Upper lobe of right lung (tissue), 1 donor: ENCODE data around the gene ESR1. TPM values are rescaled to one million over a fixed set of nuclear protein-coding genes. Genes with fewer than 3 reads are reported as not detected.

ENCODE experiments used
- ATAC-seq: fragments of 200-7000 bp; cut with Tn5 transposase; one replicate; pipeline ENCODE4 v1.9.1; 2020; ENCODE audit warnings: mild to moderate bottlenecking, moderate library complexity
- DNase-seq: peaks from one replicate; pipeline ENCODE4 v3.0.0-alpha.2; 2020
- H3K27ac ChIP-seq: fragments of 200-600 bp; one replicate; pipeline ENCODE4 v1.8.0; 2022
- H3K27me3 ChIP-seq: fragments of 200-600 bp; one replicate; pipeline ENCODE4 v1.8.0; 2022; ENCODE audit warnings: mild to moderate bottlenecking
- H3K36me3 ChIP-seq: fragments of 200-600 bp; one replicate; pipeline ENCODE4 v1.8.0; 2022
- H3K4me1 ChIP-seq: fragments of 200-600 bp; one replicate; pipeline ENCODE4 v1.8.0; 2022
- H3K4me3 ChIP-seq: fragments of 200-600 bp; one replicate; pipeline ENCODE4 v1.8.0; 2022; ENCODE audit warnings: mild to moderate bottlenecking
- H3K9me3 ChIP-seq: fragments of 200-600 bp; one replicate; pipeline ENCODE4 v1.8.0; 2022
- intact Hi-C: fragments of 100-400 bp; cut with DNase I; formaldehyde crosslinking; loops from one replicate; pipeline ENCODE4 v1.11.0; 2022
- total RNA-seq: library from RNA; stranded (reverse); fragmentation: NEBNext Ultra II Directional; extraction: Animal tissue kit (Norgen Biotek cat#: 25700); gene quantifications from one replicate; pipeline ENCODE4 v1.2.1, GENCODE V29; 2021
- TF ChIP-seq, protein P1 (sequence below): fragments of 200-600 bp; IDR thresholded peaks from one replicate; pipeline ENCODE4 v1.8.0; 2022; ENCODE audit warnings: antibody characterized with exemption
- donor health status: DM: no; HTN: yes; CAD: no; lungs with severe emphysema.

The ESR1 gene
- total RNA-seq, 1 donor from 2014 or later: 5.7 TPM

DNA sequence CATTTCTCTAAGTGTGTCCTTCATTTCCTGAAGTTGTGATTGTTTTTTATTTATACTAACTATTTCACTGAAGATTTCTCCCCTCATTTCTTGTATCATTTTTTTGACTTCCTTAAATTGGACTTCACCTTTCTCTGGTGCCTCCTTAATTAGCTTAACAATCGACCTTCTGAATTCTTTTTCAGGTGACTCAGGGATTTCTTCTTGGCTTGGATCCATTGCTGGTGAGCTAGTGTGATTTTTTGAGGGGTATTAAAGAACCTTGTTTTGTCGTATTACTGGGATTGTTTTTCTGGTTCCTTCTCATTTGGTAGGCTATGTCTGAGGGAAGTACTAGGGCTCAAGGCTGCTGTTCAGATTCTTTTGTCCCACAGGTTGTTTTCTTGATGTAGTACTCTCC is 92.8 kb downstream of the ESR1 start:
- Histone ChIP-seq H3K4me1 (no peaks in the 10 kb centered on the region), H3K9me3 (no peaks in the 10 kb centered on the region), H3K27ac (no peak overlapping the region), H3K36me3 (no peaks in the 10 kb centered on the region), H3K27me3 (no peaks in the 10 kb centered on the region), H3K4me3 (no peak overlapping the region)
- intact Hi-C loops: no loop called here
- ATAC-seq: no peak
- DNase-seq: no peak
- TF ChIP-seq, protein P1, sequence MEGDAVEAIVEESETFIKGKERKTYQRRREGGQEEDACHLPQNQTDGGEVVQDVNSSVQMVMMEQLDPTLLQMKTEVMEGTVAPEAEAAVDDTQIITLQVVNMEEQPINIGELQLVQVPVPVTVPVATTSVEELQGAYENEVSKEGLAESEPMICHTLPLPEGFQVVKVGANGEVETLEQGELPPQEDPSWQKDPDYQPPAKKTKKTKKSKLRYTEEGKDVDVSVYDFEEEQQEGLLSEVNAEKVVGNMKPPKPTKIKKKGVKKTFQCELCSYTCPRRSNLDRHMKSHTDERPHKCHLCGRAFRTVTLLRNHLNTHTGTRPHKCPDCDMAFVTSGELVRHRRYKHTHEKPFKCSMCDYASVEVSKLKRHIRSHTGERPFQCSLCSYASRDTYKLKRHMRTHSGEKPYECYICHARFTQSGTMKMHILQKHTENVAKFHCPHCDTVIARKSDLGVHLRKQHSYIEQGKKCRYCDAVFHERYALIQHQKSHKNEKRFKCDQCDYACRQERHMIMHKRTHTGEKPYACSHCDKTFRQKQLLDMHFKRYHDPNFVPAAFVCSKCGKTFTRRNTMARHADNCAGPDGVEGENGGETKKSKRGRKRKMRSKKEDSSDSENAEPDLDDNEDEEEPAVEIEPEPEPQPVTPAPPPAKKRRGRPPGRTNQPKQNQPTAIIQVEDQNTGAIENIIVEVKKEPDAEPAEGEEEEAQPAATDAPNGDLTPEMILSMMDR: no peak

DNA sequence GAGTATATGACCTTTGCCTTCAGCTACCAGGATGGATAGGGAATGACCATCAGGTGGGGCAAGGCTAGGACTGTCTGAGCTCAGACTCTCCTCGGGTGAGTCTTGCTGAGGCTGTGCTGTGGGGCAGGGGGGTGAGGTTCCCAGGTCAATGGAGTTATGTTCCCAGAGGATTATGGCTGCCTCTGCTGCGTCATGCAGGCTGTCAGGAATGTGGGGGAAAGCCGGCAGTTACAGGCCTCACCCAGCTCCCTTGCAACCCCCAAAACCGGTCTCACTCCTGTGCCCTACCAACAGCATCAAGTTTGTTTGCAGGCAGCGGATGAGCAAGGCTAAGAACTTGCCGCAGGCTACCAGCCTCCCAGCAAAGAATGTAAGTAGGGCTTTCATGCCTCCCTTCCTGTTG is 93.5 kb downstream of the ESR1 start:
- H3K4me3 ChIP-seq: no peak overlapping the region
- intact Hi-C loops: no loop called here
- ATAC-seq (no peak), DNase-seq (no peak)
- H3K4me1 ChIP-seq: no peaks in the 10 kb centered on the region
- H3K9me3 ChIP-seq: no peaks in the 10 kb centered on the region
- TF ChIP-seq, protein P1: no peak
- H3K27ac ChIP-seq: no peak overlapping the region
- no peaks in the 10 kb centered on the region for H3K36me3 ChIP-seq
- no peaks in the 10 kb centered on the region for H3K27me3 ChIP-seq

DNA sequence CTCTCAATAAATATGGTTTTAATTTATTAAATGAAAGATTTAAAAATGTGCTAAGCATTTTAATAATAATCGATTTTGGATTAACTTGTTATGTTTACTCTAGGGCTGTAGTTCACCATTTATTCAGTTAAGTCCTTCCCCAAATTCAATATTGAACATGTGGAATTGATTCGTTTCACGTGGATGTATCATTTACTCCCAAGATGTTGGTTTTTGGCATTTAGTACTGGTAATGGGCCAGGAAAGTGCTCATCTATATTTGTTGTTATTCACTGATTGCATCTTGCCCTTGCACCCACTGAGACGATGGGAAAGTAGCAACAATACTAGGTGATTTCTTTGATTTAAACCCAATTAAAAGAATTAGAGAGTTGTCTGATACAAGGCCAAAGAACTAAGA is 97.1 kb downstream of the ESR1 start:
- intact Hi-C loops: no loop called here
- no peaks in the 10 kb centered on the region for H3K4me1 ChIP-seq
- no peak overlapping the region for H3K4me3 ChIP-seq
- H3K27ac ChIP-seq: no peak overlapping the region
- DNase-seq (no peak), ATAC-seq (no peak)
- TF ChIP-seq, protein P1: no peak
- no peaks in the 10 kb centered on the region for H3K27me3 ChIP-seq
- no peaks in the 10 kb centered on the region for H3K36me3 ChIP-seq
- H3K9me3 ChIP-seq: no peaks in the 10 kb centered on the region

DNA sequence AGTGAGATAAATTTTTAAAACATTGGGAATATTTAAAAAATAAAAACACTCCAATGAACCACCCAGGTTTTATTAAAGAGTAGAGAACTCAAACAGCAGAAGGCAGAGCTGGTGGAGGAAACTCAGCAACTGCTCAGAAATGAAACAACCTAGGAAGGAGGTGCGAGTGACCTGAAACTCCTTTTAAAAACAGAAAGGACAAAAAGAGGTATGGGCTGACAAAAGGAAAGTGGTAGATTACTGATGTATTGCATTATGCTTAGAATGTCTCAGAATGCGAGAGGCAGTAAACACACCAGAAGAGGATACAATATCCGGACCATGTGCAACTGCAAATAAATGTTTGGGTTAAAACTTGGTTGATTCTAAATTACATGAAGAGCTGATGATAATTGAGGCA is 97.6 kb downstream of the ESR1 start:
- no peak overlapping the region for H3K27ac ChIP-seq
- H3K4me1 ChIP-seq: no peaks in the 10 kb centered on the region
- intact Hi-C loops: no loop called here
- DNase-seq: no peak
- no peaks in the 10 kb centered on the region for H3K9me3 ChIP-seq
- no peak overlapping the region for H3K4me3 ChIP-seq
- TF ChIP-seq, protein P1: no peak
- ATAC-seq: no peak
- H3K36me3 ChIP-seq: no peaks in the 10 kb centered on the region
- H3K27me3 ChIP-seq: no peaks in the 10 kb centered on the region

DNA sequence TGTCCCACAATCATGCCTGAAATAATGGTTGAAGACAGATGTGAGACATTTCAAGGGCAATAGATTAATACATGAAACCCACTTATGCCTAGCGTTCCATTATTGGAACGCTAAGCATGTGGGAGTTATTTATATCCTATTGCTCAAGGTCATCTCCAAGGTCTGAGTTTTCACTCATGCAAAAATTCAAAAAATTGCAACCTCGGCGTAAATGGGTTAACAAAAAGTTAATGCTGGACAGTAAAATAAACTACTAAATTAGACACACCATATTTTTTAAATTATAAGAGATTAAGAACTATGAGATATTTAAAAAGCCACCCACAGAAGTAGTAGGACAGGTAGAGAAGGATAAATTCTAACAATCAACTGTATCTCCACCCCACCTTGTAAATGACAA is 98.4 kb downstream of the ESR1 start:
- H3K9me3 ChIP-seq: no peaks in the 10 kb centered on the region
- H3K36me3 ChIP-seq: no peaks in the 10 kb centered on the region
- intact Hi-C loops: no loop called here
- no peaks in the 10 kb centered on the region for H3K4me1 ChIP-seq
- ATAC-seq (no peak), DNase-seq (no peak)
- TF ChIP-seq, protein P1: no peak
- H3K27me3 ChIP-seq: no peaks in the 10 kb centered on the region
- H3K4me3 ChIP-seq: no peak overlapping the region
- H3K27ac ChIP-seq: no peak overlapping the region

DNA sequence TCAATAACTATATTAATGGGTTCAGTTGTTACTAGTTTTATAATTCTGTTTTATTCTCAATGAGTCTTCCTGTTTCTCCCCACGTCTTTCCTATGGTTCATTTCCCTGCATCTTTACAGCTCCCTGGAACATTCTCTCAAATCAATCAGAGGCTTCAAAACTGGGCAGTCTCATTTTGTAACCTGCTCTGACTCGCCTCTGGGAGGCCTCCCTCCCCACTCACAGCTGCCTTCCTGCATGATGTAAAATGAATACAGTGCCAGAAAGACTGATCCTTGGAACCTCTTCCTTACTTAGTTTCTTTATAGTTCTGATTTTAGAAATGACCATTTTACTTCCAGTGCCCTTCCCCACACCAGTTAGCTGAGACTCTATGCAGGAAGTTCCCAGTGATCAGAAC is 103.9 kb downstream of the ESR1 start:
- ATAC-seq (no peak), DNase-seq (no peak)
- TF ChIP-seq, protein P1: no peak
- Histone ChIP-seq H3K27me3 (no peaks in the 10 kb centered on the region), H3K4me1 (no peaks in the 10 kb centered on the region), H3K27ac (no peak overlapping the region), H3K9me3 (no peaks in the 10 kb centered on the region), H3K36me3 (no peaks in the 10 kb centered on the region), H3K4me3 (no peak overlapping the region)
- intact Hi-C loops: no loop called here
